Testis (tissue), 3 donors: Measurements from ENCODE around the gene STK40. TPM values are rescaled to one million over a fixed set of nuclear protein-coding genes. Genes with fewer than 3 reads are reported as not detected.
A peak's percentile ranks its signal among the peaks of the same experiment; 100 is the strongest.

Experiments
- DNase-seq: peaks from one replicate; pipeline ENCODE4 v3.0.0-alpha.2; 2019
- H3K27ac ChIP-seq, 2 donors: fragments of 200-600 bp; sonication (generic); one replicate each; pipeline ENCODE4 v1.5.1; 2019
- H3K27me3 ChIP-seq: fragments of 200-600 bp; sonication (generic); one replicate; pipeline ENCODE4 v1.5.1; 2019
- H3K36me3 ChIP-seq: fragments of 200-600 bp; sonication (generic); one replicate; pipeline ENCODE4 v1.5.1; 2017; ENCODE audit warnings: low read depth; ENCODE audit errors: missing control alignments
- H3K4me1 ChIP-seq: fragments of 200-600 bp; sonication (generic); one replicate; pipeline ENCODE4 v1.5.1; 2019
- H3K4me3 ChIP-seq, 2 donors: fragments of 200-600 bp; sonication (generic); one replicate each; pipeline ENCODE4 v1.5.1; 2017 to 2019
- H3K9me3 ChIP-seq: fragments of 200-600 bp; sonication (generic); one replicate; pipeline ENCODE4 v1.5.1; 2017
- CTCF ChIP-seq, 3 experiments: fragments of 450-650 bp in 2 of 3; fragments of 200-600 bp in 1 of 3; sonication (generic) in 1 of 3; IDR thresholded peaks; one replicate each; pipeline ENCODE4 v1.5.1; 2016 to 2019; ENCODE audit warnings: antibody characterized with exemption in 3 of 3, mild to moderate bottlenecking in 2 of 3, moderate library complexity in 1 of 3
- POLR2A ChIP-seq: fragments of 450-650 bp; IDR thresholded peaks from one replicate; pipeline ENCODE4 v1.6.1; 2017; ENCODE audit warnings: antibody characterized with exemption, mild to moderate bottlenecking, moderate library complexity
- WGBS, 2 donors: methylation state at CpG; one replicate each; pipeline ENCODE4 v1.1.5; 2018; 5-methylcytosine and 5-hydroxymethylcytosine counted together
- intact Hi-C: fragments of 100-400 bp; cut with DNase I; formaldehyde crosslinking; loops from one replicate; pipeline ENCODE4 v1.15.1; 2023; ENCODE audit warnings: low total_unique reads
- polyA plus RNA-seq: library from polyadenylated mRNA; stranded (reverse); fragments of 350-450 nt; fragmentation: Illumina TruSeq; extraction: RNeasy Lipid Tissue Mini Kit (QIAGEN cat#74804); gene quantifications from one replicate; pipeline ENCODE4 v1.2.3, GENCODE V29; 2014; ENCODE audit warnings: low read depth, low replicate concordance; ENCODE audit not compliant: insufficient read depth
- total RNA-seq, 2 donors: library from RNA; depleted of rRNA; stranded (reverse); fragments of >200 nt; gene quantifications; one replicate each; pipeline ENCODE4 v1.2.3, GENCODE V29; 2016

The STK40 gene
- total and polyA plus RNA-seq, 3 donors from 2014 or later, result 126 to 159 (median 140) TPM

- intact Hi-C loops, result no loop called here
- WGBS, 2 donors, result 70 to 76% methylated on average over 12 to 22 of the region's 22 CpGs
- peak; percentile 60 for DNase-seq
- H3K9me3 ChIP-seq, result no peaks in the 10 kb centered on the region
- peaks cover 19% of the 10 kb centered on the region for H3K4me1 ChIP-seq
- no peaks in the 10 kb centered on the region for H3K27me3 ChIP-seq
- no peak for TF ChIP-seq POLR2A
- no peak for TF ChIP-seq CTCF (IDR thresholded peaks at IDR 0.05)
- peak overlapping the region in 1 of 2 donors; percentile 15 for H3K27ac ChIP-seq
- peak overlapping the region in 1 of 2 donors; percentile 7 for H3K4me3 ChIP-seq
- no peaks in the 10 kb centered on the region for H3K36me3 ChIP-seq
Observed at GRCh38 chr1:36400825-36401601, 15.3 kb upstream of the STK40 start.

- DNase-seq, result no peak
- no peaks in the 10 kb centered on the region for H3K9me3 ChIP-seq
- peak overlapping the region in 1 of 2 donors; percentile 7 for H3K4me3 ChIP-seq
- intact Hi-C loops, result no loop called here
- H3K27me3 ChIP-seq, result no peaks in the 10 kb centered on the region
- no peak overlapping the region for H3K27ac ChIP-seq
- H3K36me3 ChIP-seq, result no peaks in the 10 kb centered on the region
- H3K4me1 ChIP-seq, result peaks cover 19% of the 10 kb centered on the region
- TF ChIP-seq CTCF (IDR thresholded peaks at IDR 0.05) (no peak), POLR2A (no peak)
- WGBS, 2 donors, result 76 to 80% methylated on average over 10 of the region's 10 CpGs
Observed at GRCh38 chr1:36400514-36400824, 14.7 kb upstream of the STK40 start.

- Histone ChIP-seq H3K27me3 (no peaks in the 10 kb centered on the region), H3K9me3 (no peaks in the 10 kb centered on the region), H3K4me1 (peaks cover 19% of the 10 kb centered on the region), H3K4me3 (peak overlapping the region in 1 of 2 donors; percentile 97), H3K27ac (peak overlapping the region; percentile 87 to 96), H3K36me3 (no peaks in the 10 kb centered on the region)
- no peak for TF ChIP-seq POLR2A
- TF ChIP-seq CTCF (IDR thresholded peaks at IDR 0.05), result no peak
- WGBS, 2 donors, result 62 to 66% methylated on average over 7 of the region's 7 CpGs
- no peak for DNase-seq
- intact Hi-C loops, result no loop called here
Observed at GRCh38 chr1:36398370-36398977, 12.8 kb upstream of the STK40 start.

GRCh38 chr1:36397378-36398230 lies 11.9 kb upstream of the STK40 start, which contains the start of gene LSM10:
Gene LSM10, minus strand, starts transcription at chr1:36397908. Its CDS starts 3,779 bp downstream, at chr1:36394129.
- WGBS, 2 donors, result 0 to 1% methylated on average over 30 to 60 of the region's 60 CpGs
- H3K9me3 ChIP-seq, result no peaks in the 10 kb centered on the region
- peak within 1 kb of the TSS; percentile 69 to 97 for H3K4me3 ChIP-seq
- peak; percentile 97 for DNase-seq
- peak within 1 kb of the TSS; percentile 87 to 96 for H3K27ac ChIP-seq
- H3K4me1 ChIP-seq, result peaks cover 24% of the 10 kb centered on the region
- H3K36me3 ChIP-seq, result no peaks in the 10 kb centered on the region
- no peaks in the 10 kb centered on the region for H3K27me3 ChIP-seq
- TF ChIP-seq POLR2A (peak; percentile 83), CTCF (IDR thresholded peaks at IDR 0.05) (no peak)
- intact Hi-C loops, result no loop called here
